Measurements from ENCODE around the gene ATP5F1E.

Gene ATP5F1E

GRCh38 chr20:58998656-58999055, 33.5 kb downstream of the ATP5F1E start:
- DNase-seq (ENCODE audit: low spot score) = no peak
- TF ChIP-seq CTCF (IDR thresholded peaks at IDR 0.05; ENCODE audit: extremely low read depth, missing control alignments) = no peak

- DNase-seq (ENCODE audit: low spot score) = no peak
- no peak for TF ChIP-seq CTCF (IDR thresholded peaks at IDR 0.05; ENCODE audit: extremely low read depth, missing control alignments)
These were observed 34.9 kb downstream of the ATP5F1E start for GRCh38 chr20:58997141-58997770.

GRCh38 chr20:58996226-58996611, 35.9 kb downstream of the ATP5F1E start:
- DNase-seq (ENCODE audit: low spot score) = no peak
- TF ChIP-seq CTCF (IDR thresholded peaks at IDR 0.05; ENCODE audit: extremely low read depth, missing control alignments) = no peak

GRCh38 chr20:58995461-58996225, 36.5 kb downstream of the ATP5F1E start:
- DNase-seq (ENCODE audit: low spot score) = no peak
- no peak for TF ChIP-seq CTCF (IDR thresholded peaks at IDR 0.05; ENCODE audit: extremely low read depth, missing control alignments)

- no peak for TF ChIP-seq CTCF (IDR thresholded peaks at IDR 0.05; ENCODE audit: extremely low read depth, missing control alignments)
- no peak for DNase-seq (ENCODE audit: low spot score)
These were observed 37.6 kb downstream of the ATP5F1E start for GRCh38 chr20:58994390-58995159.

- peak; percentile 46 for DNase-seq (ENCODE audit: low spot score)
- no peak for TF ChIP-seq CTCF (IDR thresholded peaks at IDR 0.05; ENCODE audit: extremely low read depth, missing control alignments)
These were observed 38.5 kb downstream of the ATP5F1E start for GRCh38 chr20:58993332-58994248.

All from GM20000 (cell line).